Fibroblast of villous mesenchyme (primary cell): Measurements from ENCODE around the gene PROB1. TPM values are rescaled to one million over a fixed set of nuclear protein-coding genes. Genes with fewer than 3 reads are reported as not detected.

Source experiments
- DNase-seq: peaks from one replicate; pipeline ENCODE4 v3.0.0-alpha.2; 2010; ENCODE audit warnings: low read depth
- H3K4me3 ChIP-seq: 2 replicates; pipeline ENCODE4 v1.5.1; 2011; ENCODE audit warnings: low read depth, mild to moderate bottlenecking, low read length
- total RNA-seq: library from RNA; depleted of rRNA; stranded (reverse); fragments of >200 nt; gene quantifications from 2 replicates; pipeline ENCODE4 v1.2.3, GENCODE V29; 2012
- TF ChIP-seq, protein P1 (sequence below): IDR thresholded peaks from 2 replicates; pipeline ENCODE4 v1.5.1; 2012; ENCODE audit warnings: low read depth, mild to moderate bottlenecking, low read length; ENCODE audit not compliant: insufficient read depth

The PROB1 gene
- total RNA-seq, 1 donor, result 4.3 TPM

DNA sequence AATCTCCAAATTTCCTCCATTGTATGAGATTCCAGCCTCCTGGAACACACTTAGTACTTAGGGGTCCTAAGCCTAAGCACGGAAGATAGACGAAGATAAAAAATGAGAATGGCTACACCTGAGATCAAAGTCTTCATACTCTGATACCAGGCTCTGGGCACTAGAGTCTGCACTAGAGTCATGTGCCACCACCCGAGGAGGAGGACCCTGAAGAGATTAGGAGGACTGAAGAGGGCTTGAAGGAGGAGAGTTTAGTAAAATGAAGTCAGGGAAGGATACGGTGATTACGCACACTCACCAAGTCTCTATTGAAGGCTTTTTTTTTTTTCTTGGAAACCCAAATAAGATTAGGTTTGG, 9.6 kb upstream of the PROB1 start:
- H3K4me3 ChIP-seq, result peak overlapping the region; percentile 10
- TF ChIP-seq, protein P1, sequence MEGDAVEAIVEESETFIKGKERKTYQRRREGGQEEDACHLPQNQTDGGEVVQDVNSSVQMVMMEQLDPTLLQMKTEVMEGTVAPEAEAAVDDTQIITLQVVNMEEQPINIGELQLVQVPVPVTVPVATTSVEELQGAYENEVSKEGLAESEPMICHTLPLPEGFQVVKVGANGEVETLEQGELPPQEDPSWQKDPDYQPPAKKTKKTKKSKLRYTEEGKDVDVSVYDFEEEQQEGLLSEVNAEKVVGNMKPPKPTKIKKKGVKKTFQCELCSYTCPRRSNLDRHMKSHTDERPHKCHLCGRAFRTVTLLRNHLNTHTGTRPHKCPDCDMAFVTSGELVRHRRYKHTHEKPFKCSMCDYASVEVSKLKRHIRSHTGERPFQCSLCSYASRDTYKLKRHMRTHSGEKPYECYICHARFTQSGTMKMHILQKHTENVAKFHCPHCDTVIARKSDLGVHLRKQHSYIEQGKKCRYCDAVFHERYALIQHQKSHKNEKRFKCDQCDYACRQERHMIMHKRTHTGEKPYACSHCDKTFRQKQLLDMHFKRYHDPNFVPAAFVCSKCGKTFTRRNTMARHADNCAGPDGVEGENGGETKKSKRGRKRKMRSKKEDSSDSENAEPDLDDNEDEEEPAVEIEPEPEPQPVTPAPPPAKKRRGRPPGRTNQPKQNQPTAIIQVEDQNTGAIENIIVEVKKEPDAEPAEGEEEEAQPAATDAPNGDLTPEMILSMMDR, result no peak

DNA sequence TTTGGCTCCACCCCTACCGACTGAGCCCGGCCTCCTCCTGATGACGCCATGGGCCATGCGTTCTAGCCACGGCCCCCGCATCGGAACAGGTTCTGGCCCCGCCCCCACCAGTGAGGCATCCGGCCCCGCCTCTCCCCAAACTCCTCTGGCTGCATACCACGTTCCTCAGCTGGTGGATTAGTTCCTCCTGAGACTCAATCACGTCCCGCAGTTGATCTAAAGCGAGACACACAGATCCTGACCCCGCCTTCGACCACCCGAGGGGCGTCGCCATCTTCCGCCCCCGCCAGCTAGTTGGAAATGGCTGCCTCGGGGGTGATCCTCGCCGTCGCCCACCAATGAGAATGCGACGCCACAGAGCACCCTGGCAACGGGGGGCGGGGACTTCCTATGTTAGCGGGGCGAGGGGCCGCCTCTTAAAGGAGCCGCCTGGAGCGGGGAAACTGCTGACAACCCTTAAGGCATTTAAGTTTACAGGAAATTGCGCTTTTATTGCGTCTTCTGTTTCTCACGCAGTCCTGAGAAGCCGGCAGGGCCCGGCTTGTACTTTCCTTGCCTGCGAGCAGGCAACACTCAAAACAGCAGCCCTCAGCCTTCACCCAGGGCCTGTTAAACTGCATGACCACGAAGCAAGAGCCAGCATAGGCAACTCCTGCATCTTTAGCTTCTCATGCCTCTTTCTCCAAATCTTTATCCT, 9.0 kb upstream of the PROB1 start, which contains the start of gene SPATA24:
SPATA24 (minus strand) TSS at position 303 of the 697 bp plus-strand sequence; CDS start at position 274, 29 bp downstream.
- H3K4me3 ChIP-seq, result peak within 1 kb of the TSS; percentile 64
- TF ChIP-seq, protein P1, result no peak
- peak; percentile 99 for DNase-seq

More for the DNA sequence above, 9.6 kb upstream of the PROB1 start:
- DNase-seq, result no peak

DNA sequence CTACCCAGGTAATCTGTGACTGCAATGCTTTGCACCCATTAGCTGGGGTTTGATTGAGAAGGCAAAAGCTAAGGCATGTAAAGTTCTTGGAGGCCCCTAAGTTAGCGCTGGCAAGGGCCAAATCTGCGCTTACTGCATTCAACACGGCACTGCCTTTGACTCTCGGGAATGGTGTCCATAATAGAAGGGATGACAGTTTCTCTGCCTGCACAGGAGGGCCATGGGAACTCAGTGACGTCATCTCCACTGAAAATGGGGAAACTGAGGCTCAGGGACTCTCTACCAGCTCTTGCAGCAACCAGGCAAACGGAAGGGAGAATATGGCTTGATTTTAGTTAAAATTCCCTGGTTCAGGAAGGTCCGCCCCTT, 8.5 kb upstream of the PROB1 start:
- no peak for DNase-seq
- peak overlapping the region; percentile 64 for H3K4me3 ChIP-seq
- TF ChIP-seq, protein P1, result no peak

- TF ChIP-seq, protein P1, result peak; percentile 51
- no peak for DNase-seq
- no peak overlapping the region for H3K4me3 ChIP-seq
These were observed 7.8 kb upstream of the PROB1 start for GRCh38 chr5:139402561-139403158.

DNA sequence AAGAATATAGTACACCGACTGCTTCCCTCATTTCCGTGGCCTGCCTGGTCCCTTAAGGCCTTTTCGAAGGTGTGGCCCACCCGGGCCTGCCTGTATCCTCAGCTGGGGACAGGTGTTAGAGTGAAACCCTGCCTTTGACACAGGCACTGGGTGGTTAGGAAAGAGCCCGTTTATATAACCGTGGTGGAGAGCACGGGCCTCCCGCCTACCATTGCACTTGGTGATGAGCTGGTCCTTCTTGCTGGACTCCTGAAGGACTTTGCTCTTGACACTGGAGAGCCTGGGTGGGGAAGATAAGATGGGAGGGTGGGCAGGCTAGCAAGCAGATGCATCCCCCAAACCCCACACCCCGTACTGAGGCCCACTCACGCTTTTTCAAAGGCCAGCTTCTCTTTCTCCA, 6.6 kb upstream of the PROB1 start:
- no peak for DNase-seq
- TF ChIP-seq, protein P1, result no peak
- no peak overlapping the region for H3K4me3 ChIP-seq

GRCh38 chr5:139399501-139400121, 4.7 kb upstream of the PROB1 start:
- DNase-seq, result no peak
- H3K4me3 ChIP-seq, result no peak overlapping the region
- TF ChIP-seq, protein P1, result no peak
